Skin epidermis (tissue), 12 donors: Measurements from ENCODE around the gene ZMYND10.

Experiments used
- H3K27ac ChIP-seq, 21 experiments: fragments of 200-600 bp; sonication (generic) in 11 of 21; one replicate each; pipeline ENCODE4 v1.5.0; 2020; ENCODE audit warnings: mild to moderate bottlenecking in 3 of 21, inconsistent platforms in 2 of 21, moderate library complexity in 2 of 21
- H3K4me3 ChIP-seq, 7 experiments: fragments of 200-600 bp; sonication (generic) in 2 of 7; one replicate each; pipeline ENCODE4 v1.5.0; 2020; ENCODE audit warnings: inconsistent platforms in 2 of 7, mild to moderate bottlenecking in 2 of 7, moderate library complexity in 1 of 7

ZMYND10 gene

GRCh38 chr3:50333744-50334328 lies 11.7 kb downstream of the ZMYND10 start:
- peak overlapping the region in 18 of 21 experiments; percentile 2 to 99 (median 72) for H3K27ac ChIP-seq
- no peak overlapping the region for H3K4me3 ChIP-seq

GRCh38 chr3:50331364-50331907 lies 14.1 kb downstream of the ZMYND10 start:
- Histone ChIP-seq H3K27ac (no peak overlapping the region), H3K4me3 (no peak overlapping the region)

DNA sequence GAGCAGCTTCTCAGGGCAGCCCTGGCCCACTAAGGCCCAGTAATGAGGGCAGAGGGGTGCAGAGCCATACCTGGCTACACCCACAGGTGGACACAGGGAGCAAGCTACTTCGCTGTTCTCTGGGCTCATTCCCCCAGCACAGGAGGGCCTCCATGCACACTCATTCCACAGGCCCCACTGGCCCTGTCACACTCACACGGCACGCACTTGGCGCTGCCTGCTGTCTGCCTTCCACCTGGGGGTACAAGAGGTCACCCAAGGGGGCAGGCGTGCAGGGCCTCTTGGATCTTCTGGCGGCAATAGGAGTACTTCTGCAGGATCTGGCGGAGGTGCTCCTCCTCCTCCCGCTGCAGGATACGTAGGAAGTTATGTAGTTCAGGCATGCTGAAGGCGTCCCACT lies 15.2 kb downstream of the ZMYND10 start:
- Histone ChIP-seq H3K4me3 (no peak overlapping the region), H3K27ac (no peak overlapping the region)

DNA sequence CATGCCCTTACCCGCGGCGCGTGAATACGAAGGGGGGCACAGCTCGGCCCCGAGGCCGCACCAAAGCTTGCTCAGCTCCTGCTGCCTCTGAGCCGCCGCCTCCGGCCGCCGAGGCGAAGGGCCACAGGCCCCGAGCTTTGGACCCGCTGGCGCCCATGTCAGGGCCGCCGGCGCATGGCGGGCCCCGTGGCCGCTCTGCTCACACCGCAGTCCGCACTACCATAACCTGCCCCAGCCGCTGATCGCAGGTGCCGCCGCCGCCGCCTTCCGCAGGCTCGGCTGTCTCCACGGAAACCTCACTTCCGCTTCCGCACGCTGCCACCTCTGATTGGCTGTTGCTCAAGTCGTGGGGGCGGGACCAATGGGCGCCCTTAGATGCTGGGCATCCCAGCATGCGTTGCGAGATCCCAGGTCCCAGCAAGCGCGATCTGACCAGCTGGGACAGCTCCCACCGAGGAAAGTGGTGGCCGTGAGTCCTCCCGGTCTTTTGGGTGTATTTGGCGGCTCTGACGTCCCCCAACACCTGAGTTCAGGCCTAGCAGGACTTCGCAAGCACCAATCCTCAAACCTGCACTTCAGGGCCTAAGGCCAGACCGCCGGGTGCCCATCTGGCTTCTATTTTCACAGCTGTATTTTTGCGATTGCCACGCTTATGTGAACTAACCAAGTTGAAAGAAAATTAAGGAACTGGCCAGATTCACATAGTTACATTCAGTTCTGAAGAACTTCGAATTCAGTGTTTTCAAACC lies 17.4 kb downstream of the ZMYND10 start, which contains the start of gene TUSC2:
Gene TUSC2, minus strand, starts transcription at position 281 of the 749 bp plus-strand sequence. Its CDS starts 124 bp downstream, at position 157.
- H3K4me3 ChIP-seq = peak within 1 kb of the TSS; percentile 66 to 95 (median 90)
- peak within 1 kb of the TSS; percentile 6 to 94 (median 86) for H3K27ac ChIP-seq

GRCh38 chr3:50327129-50327528 lies 18.4 kb downstream of the ZMYND10 start:
- Histone ChIP-seq H3K4me3 (peak overlapping the region; percentile 66 to 95 (median 90)), H3K27ac (peak overlapping the region in 16 of 21 experiments; percentile 70 to 94 (median 88))

GRCh38 chr3:50326182-50326541 lies 19.4 kb downstream of the ZMYND10 start:
- Histone ChIP-seq H3K27ac (peak overlapping the region in 1 of 21 experiments; percentile 32), H3K4me3 (no peak overlapping the region)

- H3K27ac ChIP-seq = peak overlapping the region in 5 of 21 experiments; percentile 32 to 98 (median 44)
- H3K4me3 ChIP-seq = no peak overlapping the region
Observed at GRCh38 chr3:50325497-50326181, 19.9 kb downstream of the ZMYND10 start.

- H3K4me3 ChIP-seq = no peak overlapping the region
- peak overlapping the region in 9 of 21 experiments; percentile 5 to 98 (median 44) for H3K27ac ChIP-seq
Observed at GRCh38 chr3:50325113-50325480, 20.4 kb downstream of the ZMYND10 start.

- Histone ChIP-seq H3K4me3 (no peak overlapping the region), H3K27ac (peak overlapping the region in 18 of 21 experiments; percentile 36 to 99 (median 98))
Observed at GRCh38 chr3:50324351-50325112, 21.0 kb downstream of the ZMYND10 start.

DNA sequence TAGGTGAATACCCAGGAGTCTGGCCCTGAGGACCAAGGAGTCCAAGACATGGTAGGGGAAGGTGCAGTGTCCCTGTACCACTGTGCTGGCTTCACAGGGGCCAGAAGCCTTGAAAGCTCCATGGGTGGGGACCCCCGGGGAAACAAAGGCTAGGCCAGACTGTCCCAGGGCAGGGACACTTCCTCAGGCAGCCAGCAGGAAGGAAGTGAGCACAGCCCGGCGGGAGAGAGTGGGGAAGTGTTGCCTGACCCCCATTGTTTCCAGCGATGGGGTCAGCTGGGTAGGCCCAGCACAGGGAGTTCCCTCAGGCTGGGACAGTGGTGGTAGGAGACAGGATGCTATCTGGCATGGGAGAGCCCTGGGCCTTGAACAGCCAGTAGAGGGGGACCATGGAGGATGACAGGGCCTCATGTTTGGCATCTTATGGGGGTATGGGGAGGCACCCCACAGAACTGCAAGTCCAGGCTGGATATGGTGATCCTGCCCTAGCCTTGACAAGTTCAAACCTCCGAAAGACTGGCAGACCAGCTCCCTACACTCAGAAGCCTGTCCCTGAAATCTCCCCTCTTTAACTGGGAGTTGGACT lies 21.8 kb downstream of the ZMYND10 start:
- H3K27ac ChIP-seq = peak overlapping the region in 20 of 21 experiments; percentile 36 to 99 (median 97)
- no peak overlapping the region for H3K4me3 ChIP-seq

DNA sequence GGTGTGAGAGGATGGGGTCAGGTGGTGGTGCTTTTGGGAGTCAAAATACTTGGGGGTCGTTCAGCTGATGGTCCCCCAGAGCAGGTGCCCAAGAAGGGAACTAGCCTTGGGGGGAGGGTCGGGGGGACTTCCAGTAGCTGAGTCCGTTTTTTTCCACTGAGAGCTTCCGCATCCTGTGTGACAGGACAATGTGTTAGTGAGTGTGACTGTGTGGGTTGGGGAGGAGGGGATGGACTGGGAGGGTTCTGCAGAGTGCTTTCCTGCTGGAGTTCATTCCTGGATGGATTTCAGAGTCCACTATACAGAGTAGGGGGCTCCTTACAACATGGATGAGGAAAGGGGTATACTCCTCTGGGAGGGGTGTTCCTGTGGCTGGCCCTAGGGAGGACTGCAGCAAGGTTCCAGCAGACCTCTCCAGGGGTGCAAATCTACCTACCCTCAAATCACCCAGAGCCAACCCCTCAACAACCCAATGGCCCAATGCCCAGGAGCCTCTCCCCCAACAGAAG lies 22.4 kb downstream of the ZMYND10 start:
- Histone ChIP-seq H3K27ac (peak overlapping the region in 20 of 21 experiments; percentile 21 to 99 (median 97)), H3K4me3 (peak overlapping the region in 1 of 7 experiments; percentile 71)

- Histone ChIP-seq H3K4me3 (peak within 1 kb of the TSS; percentile 57 to 92 (median 63)), H3K27ac (peak within 1 kb of the TSS; percentile 86 to 99 (median 97))
Observed at GRCh38 chr3:50322386-50323091, 23.0 kb downstream of the ZMYND10 start, which contains the start of gene HYAL2. HYAL2 (minus strand) TSS chr3:50322745; CDS start chr3:50320489, 2,256 bp downstream.

- peak overlapping the region; percentile 57 to 92 (median 63) for H3K4me3 ChIP-seq
- H3K27ac ChIP-seq = peak overlapping the region; percentile 86 to 99 (median 97)
Observed at GRCh38 chr3:50322115-50322385, 23.5 kb downstream of the ZMYND10 start.

- H3K27ac ChIP-seq = peak overlapping the region; percentile 86 to 99 (median 97)
- H3K4me3 ChIP-seq = peak overlapping the region; percentile 57 to 92 (median 63)
Observed at GRCh38 chr3:50321336-50322114, 24.0 kb downstream of the ZMYND10 start.

- Histone ChIP-seq H3K27ac (peak overlapping the region; percentile 86 to 99 (median 97)), H3K4me3 (peak overlapping the region; percentile 57 to 92 (median 63))
Observed at GRCh38 chr3:50320853-50321335, 24.6 kb downstream of the ZMYND10 start.

GRCh38 chr3:50319894-50320625 lies 25.5 kb downstream of the ZMYND10 start:
- Histone ChIP-seq H3K27ac (peak overlapping the region in 19 of 21 experiments; percentile 86 to 99 (median 97)), H3K4me3 (peak overlapping the region; percentile 57 to 92 (median 63))
